Embryonic facial prominence (tissue), 1 donor: ENCODE results near the gene HBM.
"Not testable (repeated sequence)": the region's sequence is repeated elsewhere in the genome, so short reads cannot be mapped to it uniquely, and the experiment has no call there.

ENCODE experiments used
- DNase-seq: peaks from one replicate; pipeline ENCODE4 v3.0.0-alpha.2; 2016; ENCODE audit errors: extremely low spot score

Gene HBM

GRCh38 chr16:185213-185612, 19.4 kb downstream of the HBM start:
- no peak for DNase-seq

- DNase-seq, result no peak
Observed at GRCh38 chr16:185691-186090, 19.9 kb downstream of the HBM start.

- no peak for DNase-seq
Observed at GRCh38 chr16:187330-187729, 21.6 kb downstream of the HBM start.

GRCh38 chr16:188674-189073, 22.9 kb downstream of the HBM start:
- DNase-seq, result no peak

- DNase-seq, result no peak
Observed at GRCh38 chr16:189604-190186, 23.9 kb downstream of the HBM start.

- DNase-seq, result no peak
Observed at GRCh38 chr16:191831-192230, 26.1 kb downstream of the HBM start.

- DNase-seq, result no peak
Observed at GRCh38 chr16:192686-193085, 26.9 kb downstream of the HBM start.

GRCh38 chr16:193441-193840, 27.7 kb downstream of the HBM start:
- DNase-seq, result no peak

- DNase-seq, result no peak
Observed at GRCh38 chr16:194516-194915, 28.7 kb downstream of the HBM start.

- no peak for DNase-seq
Observed at GRCh38 chr16:200388-200787, 34.6 kb downstream of the HBM start.

GRCh38 chr16:203246-203645, 37.5 kb downstream of the HBM start:
- no peak for DNase-seq

- DNase-seq, result not testable (repeated sequence)
Observed at GRCh38 chr16:204046-204445, 38.3 kb downstream of the HBM start.

GRCh38 chr16:209359-209758, 43.6 kb downstream of the HBM start:
- not testable (repeated sequence) for DNase-seq

GRCh38 chr16:211631-212180, 45.9 kb downstream of the HBM start:
- DNase-seq, result not testable (repeated sequence)

GRCh38 chr16:212999-213398, 47.2 kb downstream of the HBM start:
- DNase-seq, result no peak
